Pancreas (tissue), 10 donors: Measurements from ENCODE around the gene PTBP3. TPM values are rescaled to one million over a fixed set of nuclear protein-coding genes. Genes with fewer than 3 reads are reported as not detected.

Experiments
- ATAC-seq, 4 donors: fragments of 200-7000 bp; cut with Tn5 transposase; one replicate each; pipeline versions ENCODE4 v1.8.0 to v1.9.1; 2020; ENCODE audit warnings: mild to moderate bottlenecking in 4 of 4, moderate library complexity in 4 of 4
- DNase-seq, 6 donors: peaks; one replicate each; pipeline ENCODE4 v3.0.0-alpha.2; 2020
- FAIRE-seq: peaks from 2 replicates; lab custom pipeline; 2012; peaks lifted over from hg19 to GRCh38; lab: Jason Lieb, UNC
- H3K27ac ChIP-seq, 4 donors: fragments of 200-600 bp; sonication (generic); 1 replicate in 3 of 4; 2 replicates in 1 of 4; pipeline versions ENCODE4 v1.5.0 to v1.8.0; 2020
- H3K27me3 ChIP-seq, 4 donors: fragments of 200-600 bp; one replicate each; pipeline ENCODE4 v1.8.0; 2021
- H3K36me3 ChIP-seq, 3 donors: fragments of 200-600 bp; sonication (generic) in 1 of 3; one replicate each; pipeline versions ENCODE4 v1.5.0 to v1.8.0; 2020 to 2021
- H3K4me1 ChIP-seq, 3 donors: fragments of 200-600 bp; one replicate each; pipeline ENCODE4 v1.8.0; 2021
- H3K4me3 ChIP-seq, 4 donors: fragments of 200-600 bp; sonication (generic) in 2 of 4; one replicate each; pipeline versions ENCODE4 v1.5.0 to v1.8.0; 2020 to 2021
- H3K9me3 ChIP-seq, 4 donors: fragments of 200-600 bp; one replicate each; pipeline ENCODE4 v1.8.0; 2021
- WGBS, 2 donors: extraction: QIAGEN DNeasy Blood & Tissue Kit; methylation state at CpG; one replicate each; pipeline ENCODE4 v1.1.7; 2013; 5-methylcytosine and 5-hydroxymethylcytosine counted together
- intact Hi-C, 3 donors: fragments of 100-400 bp; cut with DNase I; formaldehyde crosslinking; loops; one replicate each; pipeline versions ENCODE4 v1.11.1 to v1.14.2; 2022
- polyA plus RNA-seq, 2 donors: library from polyadenylated mRNA; stranded (reverse); fragments of 200-250 nt; gene quantifications; one replicate each; pipeline ENCODE4 v1.2.3, GENCODE V29; 2013
- total RNA-seq, 6 donors: library from RNA; stranded (reverse); fragmentation: NEBNext Ultra II Directional in 4 of 6; extraction: Animal tissue kit (Norgen Biotek cat#: 25700) in 4 of 6; gene quantifications; one replicate each; pipeline versions ENCODE4 v1.2.1 to v1.2.4, GENCODE V29; 2021 to 2023
- TF ChIP-seq, protein P1 (sequence below), 4 donors: fragments of 200-600 bp; sonication (generic) in 3 of 4; IDR thresholded peaks; one replicate each; pipeline versions ENCODE4 v1.5.0 to v1.8.0; 2021; ENCODE audit warnings: antibody characterized with exemption in 4 of 4
- donor health status: healthy with polysubstance abuse.
- donor health status: DM: no; HTN: no; CAD: no; lungs with moderate emphysema.
- donor health status: DM: no; HTN: no; CAD: no.
- donor health status: control.
- donor health status: control.
- donor health status: Bipolar disorder and iron deficiency.
- donor health status: DM: yes; HTN: yes; CAD: no.
- donor health status: DM: no; HTN: no; CAD: no.
- donor health status: DM: no; HTN: no; CAD: no.
- donor health status: DM: yes; HTN: yes; CAD: no.

Gene PTBP3, protein sequence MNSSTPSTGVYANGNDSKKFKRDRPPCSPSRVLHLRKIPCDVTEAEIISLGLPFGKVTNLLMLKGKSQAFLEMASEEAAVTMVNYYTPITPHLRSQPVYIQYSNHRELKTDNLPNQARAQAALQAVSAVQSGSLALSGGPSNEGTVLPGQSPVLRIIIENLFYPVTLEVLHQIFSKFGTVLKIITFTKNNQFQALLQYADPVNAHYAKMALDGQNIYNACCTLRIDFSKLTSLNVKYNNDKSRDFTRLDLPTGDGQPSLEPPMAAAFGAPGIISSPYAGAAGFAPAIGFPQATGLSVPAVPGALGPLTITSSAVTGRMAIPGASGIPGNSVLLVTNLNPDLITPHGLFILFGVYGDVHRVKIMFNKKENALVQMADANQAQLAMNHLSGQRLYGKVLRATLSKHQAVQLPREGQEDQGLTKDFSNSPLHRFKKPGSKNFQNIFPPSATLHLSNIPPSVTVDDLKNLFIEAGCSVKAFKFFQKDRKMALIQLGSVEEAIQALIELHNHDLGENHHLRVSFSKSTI
- 10 to 100 TPM; 23.7 to 51.5 (median 39.4) TPM for total RNA-seq
- polyA plus RNA-seq: 1 to 10 TPM; 4.4 to 8.6 TPM

DNA sequence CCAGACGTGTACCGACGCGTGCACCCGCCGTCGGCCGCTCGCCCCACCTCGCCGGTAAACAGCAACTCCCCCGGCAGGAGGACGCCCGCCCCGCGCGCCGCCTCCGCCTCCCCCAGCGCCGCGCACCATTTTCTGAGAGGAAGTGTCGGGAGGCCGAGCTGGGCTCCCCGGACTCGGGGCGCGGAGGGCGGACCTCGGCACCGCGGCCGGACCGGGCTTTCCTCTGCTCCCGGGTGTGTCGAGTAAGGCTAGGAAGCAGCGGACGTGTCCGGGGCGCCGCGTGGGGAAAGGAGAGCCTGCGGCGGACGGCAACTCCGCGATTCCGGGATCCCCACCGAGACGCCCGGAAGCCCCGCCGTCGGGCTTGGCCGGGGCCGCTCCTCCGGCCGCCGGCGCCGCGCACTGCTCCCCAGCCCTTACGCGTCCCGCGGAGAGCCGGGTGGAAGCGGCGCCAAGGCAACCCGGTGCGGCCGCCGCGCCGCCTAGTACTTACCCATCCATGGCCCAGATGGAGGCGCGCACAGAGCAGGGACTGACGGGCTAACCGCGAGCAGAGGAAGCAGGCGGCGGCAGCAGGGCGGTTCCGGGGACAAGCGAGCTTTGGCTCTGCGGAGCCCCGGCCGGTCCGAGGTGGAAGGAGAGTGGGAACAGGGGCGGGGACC, at the start of gene PTBP3:
Gene PTBP3 (minus strand): TSS at position 643 of the 662 bp plus-strand sequence. CDS start 35,754 bp downstream, outside the sequence.
- Histone ChIP-seq H3K9me3 (no peaks in the 10 kb centered on the region), H3K36me3 (no peaks in the 10 kb centered on the region), H3K4me1 (peaks cover 6 to 34% (median 13%) of the 10 kb centered on the region in 3 donors), H3K27me3 (no peaks in the 10 kb centered on the region), H3K4me3 (peak within 1 kb of the TSS; percentile 86 to 97 (median 94)), H3K27ac (peak within 1 kb of the TSS; percentile 95 to 99 (median 98))
- TF ChIP-seq, protein P1, sequence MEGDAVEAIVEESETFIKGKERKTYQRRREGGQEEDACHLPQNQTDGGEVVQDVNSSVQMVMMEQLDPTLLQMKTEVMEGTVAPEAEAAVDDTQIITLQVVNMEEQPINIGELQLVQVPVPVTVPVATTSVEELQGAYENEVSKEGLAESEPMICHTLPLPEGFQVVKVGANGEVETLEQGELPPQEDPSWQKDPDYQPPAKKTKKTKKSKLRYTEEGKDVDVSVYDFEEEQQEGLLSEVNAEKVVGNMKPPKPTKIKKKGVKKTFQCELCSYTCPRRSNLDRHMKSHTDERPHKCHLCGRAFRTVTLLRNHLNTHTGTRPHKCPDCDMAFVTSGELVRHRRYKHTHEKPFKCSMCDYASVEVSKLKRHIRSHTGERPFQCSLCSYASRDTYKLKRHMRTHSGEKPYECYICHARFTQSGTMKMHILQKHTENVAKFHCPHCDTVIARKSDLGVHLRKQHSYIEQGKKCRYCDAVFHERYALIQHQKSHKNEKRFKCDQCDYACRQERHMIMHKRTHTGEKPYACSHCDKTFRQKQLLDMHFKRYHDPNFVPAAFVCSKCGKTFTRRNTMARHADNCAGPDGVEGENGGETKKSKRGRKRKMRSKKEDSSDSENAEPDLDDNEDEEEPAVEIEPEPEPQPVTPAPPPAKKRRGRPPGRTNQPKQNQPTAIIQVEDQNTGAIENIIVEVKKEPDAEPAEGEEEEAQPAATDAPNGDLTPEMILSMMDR (IDR thresholded peaks at IDR 0.05): no peak
- FAIRE-seq (no peak), ATAC-seq (peak; percentile 69 to 78 (median 74)), DNase-seq (peak; percentile 75 to 91 (median 81))
- intact Hi-C loops: no loop called here
- WGBS, 2 donors: 1% methylated on average over 65 to 89 of the region's 90 CpGs

DNA sequence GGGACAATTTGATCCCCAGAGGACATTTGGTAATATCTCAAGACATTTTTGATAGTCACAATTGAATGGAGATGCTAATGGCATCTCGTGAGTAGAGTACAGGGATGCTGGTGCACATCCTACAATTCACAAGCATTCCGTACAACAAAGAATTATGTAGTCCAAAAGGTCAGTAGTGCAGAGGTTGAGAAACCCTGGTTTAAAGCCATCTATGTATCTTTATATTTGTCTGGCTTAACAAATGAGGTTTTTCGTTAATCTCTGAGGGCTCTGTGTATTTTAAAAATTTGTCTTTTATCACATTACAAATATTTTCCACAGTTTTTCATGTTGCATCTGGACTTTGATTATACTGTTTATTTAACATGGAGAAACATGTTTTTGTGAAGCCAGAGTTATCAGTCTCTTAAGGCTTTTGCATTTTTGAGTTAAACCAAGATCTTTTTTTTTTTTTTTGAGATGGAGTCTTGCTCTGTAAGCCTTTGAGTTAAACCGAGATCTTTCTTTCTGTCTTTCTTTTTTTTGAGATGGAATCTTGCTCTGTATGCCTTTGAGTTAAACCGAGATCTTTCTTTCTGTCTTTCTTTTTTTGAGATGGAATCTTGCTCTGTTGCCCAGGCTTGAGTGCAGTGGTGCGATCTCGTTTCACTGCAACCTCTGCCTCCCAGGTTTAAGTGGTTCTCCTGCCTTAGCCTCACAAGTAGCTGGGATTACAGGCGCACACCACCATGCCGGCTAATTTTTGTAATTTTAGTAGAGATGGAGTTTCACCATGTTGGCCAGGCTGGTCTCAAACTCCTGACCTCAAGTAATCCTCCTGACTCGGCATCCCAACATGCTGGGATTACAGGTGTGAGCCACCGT, 49.3 kb upstream of the PTBP3 start:
- peaks cover 0 to 31% (median 16%) of the 10 kb centered on the region in 3 donors for H3K4me1 ChIP-seq
- no peak for ATAC-seq
- WGBS, 2 donors: 67 to 69% methylated on average over 11 of the region's 11 CpGs
- H3K27ac ChIP-seq: no peak overlapping the region
- H3K36me3 ChIP-seq: no peaks in the 10 kb centered on the region
- TF ChIP-seq, protein P1 (IDR thresholded peaks at IDR 0.05): no peak
- no peak for DNase-seq
- H3K4me3 ChIP-seq: no peak overlapping the region
- H3K9me3 ChIP-seq: no peaks in the 10 kb centered on the region
- no peak for FAIRE-seq
- no peaks in the 10 kb centered on the region for H3K27me3 ChIP-seq
- intact Hi-C loops: no loop called here

DNA sequence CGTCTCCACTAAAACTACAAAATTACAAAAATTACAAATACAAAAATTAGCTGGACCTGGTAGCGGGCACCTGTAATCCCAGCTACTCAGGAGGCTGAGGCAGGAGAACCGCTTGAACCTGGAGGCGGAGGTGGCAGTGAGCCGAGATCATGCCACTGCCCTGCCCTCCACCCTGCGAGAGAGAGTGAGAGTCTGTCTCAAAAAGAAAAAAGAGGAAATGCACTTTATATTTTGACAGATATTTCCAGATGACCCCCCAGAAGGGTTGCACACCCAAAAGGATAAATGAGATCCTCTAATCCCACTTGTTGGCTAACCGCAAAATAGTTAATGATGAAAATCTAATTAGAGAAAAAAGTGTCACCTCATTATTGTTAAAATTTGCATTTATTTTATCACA, 48.6 kb upstream of the PTBP3 start:
- FAIRE-seq: no peak
- DNase-seq: no peak
- H3K27me3 ChIP-seq: no peaks in the 10 kb centered on the region
- no peak overlapping the region for H3K27ac ChIP-seq
- no peaks in the 10 kb centered on the region for H3K36me3 ChIP-seq
- H3K9me3 ChIP-seq: no peaks in the 10 kb centered on the region
- WGBS, 2 donors: 94 to 100% methylated on average over 7 of the region's 7 CpGs
- intact Hi-C loops: no loop called here
- peaks cover 5 to 38% (median 23%) of the 10 kb centered on the region in 3 donors for H3K4me1 ChIP-seq
- TF ChIP-seq, protein P1 (IDR thresholded peaks at IDR 0.05): no peak
- no peak for ATAC-seq
- no peak overlapping the region for H3K4me3 ChIP-seq

DNA sequence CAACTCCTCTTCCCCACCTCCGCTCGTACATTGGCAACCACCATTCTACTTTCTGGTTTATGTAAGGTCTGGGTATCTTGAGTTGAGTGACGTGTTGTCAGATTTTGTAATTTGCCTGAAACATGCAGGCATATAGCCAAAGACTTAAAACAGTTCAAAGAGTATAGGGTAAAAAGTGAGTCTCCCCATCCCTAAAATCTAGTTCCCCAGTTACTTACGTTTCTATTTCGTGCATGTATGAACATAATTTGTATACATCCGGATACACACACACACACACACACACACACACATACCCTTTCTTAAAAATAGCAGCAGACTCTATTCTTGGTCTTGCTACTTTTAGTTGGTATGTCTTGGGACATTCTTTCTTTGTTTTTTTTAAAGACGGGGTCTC, 47.4 kb upstream of the PTBP3 start:
- intact Hi-C loops: no loop called here
- Histone ChIP-seq H3K27me3 (no peaks in the 10 kb centered on the region), H3K9me3 (no peaks in the 10 kb centered on the region), H3K4me1 (peaks cover 8 to 41% (median 28%) of the 10 kb centered on the region in 3 donors), H3K36me3 (no peaks in the 10 kb centered on the region), H3K27ac (peak overlapping the region in 1 of 4 donors; percentile 99), H3K4me3 (peak overlapping the region in 3 of 4 donors; percentile 63 to 87 (median 71))
- DNase-seq (no peak), FAIRE-seq (no peak), ATAC-seq (no peak)
- WGBS, 2 donors: 40 to 41% methylated on average over 7 of the region's 7 CpGs
- TF ChIP-seq, protein P1 (IDR thresholded peaks at IDR 0.05): no peak
